ENCODE measurements around the gene GALNTL6. TPM values are rescaled to one million over a fixed set of nuclear protein-coding genes. Genes with fewer than 3 reads are reported as not detected.
A peak's percentile ranks its signal among the peaks of the same experiment; 100 is the strongest.

The GALNTL6 gene
- polyA plus RNA-seq, 4 donors: 0.30 to 0.45 (median 0.31) TPM; not detected in 1

- DNase-seq (no peak), FAIRE-seq (no peak)
- Histone ChIP-seq H3K27ac (ENCODE audit: low read depth in 1 of 3, low read length in 2 of 3) (no peak overlapping the region), H3K9me3 (ENCODE audit: control insufficient read depth in 2 of 2, insufficient read depth in 1 of 2, low read depth in 1 of 2, low read length in 1 of 2) (peaks cover 0 to 12% of the 10 kb centered on the region in 2 donors), H3K36me3 (ENCODE audit: control insufficient read depth in 3 of 3, insufficient read depth in 2 of 3, low read depth in 1 of 3, low read length in 3 of 3) (no peaks in the 10 kb centered on the region), H3K27me3 (ENCODE audit: control insufficient read depth in 3 of 3, insufficient read depth in 3 of 3, low read length in 3 of 3) (no peaks in the 10 kb centered on the region), H3K4me1 (ENCODE audit: control insufficient read depth in 3 of 3, insufficient read depth in 2 of 3, low read depth in 1 of 3, low read length in 2 of 3) (no peaks in the 10 kb centered on the region), H3K4me3 (ENCODE audit: low read depth in 1 of 3, low read length in 3 of 3) (no peak overlapping the region)
- WGBS, 3 donors: 77 to 91% (median 82%) methylated on average over 2 of the region's 2 CpGs
These were observed 1051.9 kb downstream of the GALNTL6 start for GRCh38 chr4:172865103-172865502.

DNA sequence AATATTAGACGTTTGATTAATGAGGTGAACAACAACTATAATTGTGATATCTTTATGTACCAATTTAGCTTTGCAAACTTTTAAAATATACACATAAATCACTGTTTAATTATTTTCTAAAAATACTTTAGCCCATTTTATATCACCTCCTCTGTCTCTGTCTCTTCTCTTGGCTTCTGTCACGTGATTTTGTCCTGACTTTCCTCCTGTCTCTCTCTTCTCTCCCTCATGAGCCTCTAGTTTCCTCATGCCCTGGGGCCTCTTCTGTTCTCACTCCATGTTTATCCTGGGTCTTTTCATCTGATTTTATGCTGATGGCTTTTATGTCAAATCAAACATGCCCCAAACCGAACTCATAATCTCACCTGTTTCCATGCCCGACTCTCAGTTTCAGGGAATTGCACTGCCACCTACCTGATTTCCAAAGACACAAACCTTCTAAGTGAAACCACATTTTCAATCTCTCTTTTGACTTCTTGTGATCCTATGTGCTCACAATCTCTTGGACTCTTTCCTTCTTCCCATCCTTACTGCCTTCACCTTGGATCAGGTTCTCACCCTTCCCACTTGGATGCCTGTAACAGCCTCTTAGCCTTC is 1052.4 kb downstream of the GALNTL6 start:
- no peaks in the 10 kb centered on the region for H3K36me3 ChIP-seq (ENCODE audit: control insufficient read depth in 3 of 3, insufficient read depth in 2 of 3, low read depth in 1 of 3, low read length in 3 of 3)
- H3K27me3 ChIP-seq (ENCODE audit: control insufficient read depth in 3 of 3, insufficient read depth in 3 of 3, low read length in 3 of 3): no peaks in the 10 kb centered on the region
- DNase-seq: no peak
- no peak for FAIRE-seq
- H3K27ac ChIP-seq (ENCODE audit: low read depth in 1 of 3, low read length in 2 of 3): no peak overlapping the region
- 76 to 83% (median 80%) methylated on average over 4 of the region's 4 CpGs for WGBS, 3 donors
- H3K9me3 ChIP-seq (ENCODE audit: control insufficient read depth in 2 of 2, insufficient read depth in 1 of 2, low read depth in 1 of 2, low read length in 1 of 2): peaks cover 0 to 12% of the 10 kb centered on the region in 2 donors
- H3K4me1 ChIP-seq (ENCODE audit: control insufficient read depth in 3 of 3, insufficient read depth in 2 of 3, low read depth in 1 of 3, low read length in 2 of 3): no peaks in the 10 kb centered on the region
- H3K4me3 ChIP-seq (ENCODE audit: low read depth in 1 of 3, low read length in 3 of 3): no peak overlapping the region

- Histone ChIP-seq H3K4me3 (ENCODE audit: low read depth in 1 of 3, low read length in 3 of 3) (no peak overlapping the region), H3K4me1 (ENCODE audit: control insufficient read depth in 3 of 3, insufficient read depth in 2 of 3, low read depth in 1 of 3, low read length in 2 of 3) (no peaks in the 10 kb centered on the region), H3K27me3 (ENCODE audit: control insufficient read depth in 3 of 3, insufficient read depth in 3 of 3, low read length in 3 of 3) (no peaks in the 10 kb centered on the region), H3K9me3 (ENCODE audit: control insufficient read depth in 2 of 2, insufficient read depth in 1 of 2, low read depth in 1 of 2, low read length in 1 of 2) (peaks cover 0 to 12% of the 10 kb centered on the region in 2 donors), H3K36me3 (ENCODE audit: control insufficient read depth in 3 of 3, insufficient read depth in 2 of 3, low read depth in 1 of 3, low read length in 3 of 3) (no peaks in the 10 kb centered on the region), H3K27ac (ENCODE audit: low read depth in 1 of 3, low read length in 2 of 3) (no peak overlapping the region)
- 55 to 68% (median 59%) methylated on average over 4 of the region's 4 CpGs for WGBS, 3 donors
- no peak for FAIRE-seq
- DNase-seq: peak; percentile 15 to 53
These were observed 1053.2 kb downstream of the GALNTL6 start for GRCh38 chr4:172866421-172866820.

DNA sequence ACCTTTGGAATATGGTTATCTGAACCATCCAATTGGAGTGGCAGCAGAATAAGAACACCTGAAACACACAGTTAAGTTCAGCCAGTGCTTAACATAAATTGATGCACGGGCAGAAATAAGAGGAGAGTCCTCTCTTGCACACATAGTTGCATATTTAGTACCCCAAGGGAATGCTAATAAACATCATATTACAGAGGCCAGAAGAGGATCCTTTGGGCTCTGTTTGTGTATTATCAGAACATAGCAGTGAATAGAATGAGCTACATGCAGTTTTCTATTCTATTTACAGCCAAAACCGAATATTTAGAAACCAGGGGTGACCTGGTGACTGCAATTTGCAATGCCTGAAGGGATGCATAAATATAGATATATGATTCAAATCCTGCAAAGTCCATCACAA is 1054.6 kb downstream of the GALNTL6 start:
- 73 to 83% (median 73%) methylated on average over 2 of the region's 2 CpGs for WGBS, 3 donors
- no peak for DNase-seq

DNA sequence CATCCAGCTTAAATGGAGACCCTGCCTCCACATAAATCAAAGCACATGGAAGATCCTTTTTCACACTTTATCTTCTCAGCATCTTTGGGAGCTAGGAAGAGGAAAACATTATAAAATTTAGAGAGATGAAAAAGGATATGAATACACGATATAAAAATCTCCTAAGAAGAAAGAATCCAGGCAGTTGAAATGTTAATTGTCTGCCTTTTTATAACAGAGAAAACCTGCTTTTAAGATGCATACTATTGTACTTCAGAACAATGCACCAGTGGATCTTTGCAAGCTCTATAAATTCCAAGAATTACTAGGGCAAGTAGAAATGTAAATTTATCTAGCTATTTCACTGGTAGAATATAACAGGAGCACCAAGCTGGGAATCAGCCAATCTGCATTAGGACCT is 1055.1 kb downstream of the GALNTL6 start:
- Histone ChIP-seq H3K4me3 (ENCODE audit: low read depth in 1 of 3, low read length in 3 of 3) (no peak overlapping the region), H3K4me1 (ENCODE audit: control insufficient read depth in 3 of 3, insufficient read depth in 2 of 3, low read depth in 1 of 3, low read length in 2 of 3) (no peaks in the 10 kb centered on the region), H3K27me3 (ENCODE audit: control insufficient read depth in 3 of 3, insufficient read depth in 3 of 3, low read length in 3 of 3) (no peaks in the 10 kb centered on the region), H3K9me3 (ENCODE audit: control insufficient read depth in 2 of 2, insufficient read depth in 1 of 2, low read depth in 1 of 2, low read length in 1 of 2) (peaks cover 0 to under 1% of the 10 kb centered on the region in 2 donors), H3K36me3 (ENCODE audit: control insufficient read depth in 3 of 3, insufficient read depth in 2 of 3, low read depth in 1 of 3, low read length in 3 of 3) (no peaks in the 10 kb centered on the region), H3K27ac (ENCODE audit: low read depth in 1 of 3, low read length in 2 of 3) (no peak overlapping the region)
- WGBS, 3 donors: 80 to 91% (median 81%) methylated on average over 1 of the region's 1 CpG
- FAIRE-seq (no peak), DNase-seq (no peak)

More for the DNA sequence above, 1054.6 kb downstream of the GALNTL6 start:
- H3K27me3 ChIP-seq (ENCODE audit: control insufficient read depth in 3 of 3, insufficient read depth in 3 of 3, low read length in 3 of 3): no peaks in the 10 kb centered on the region
- H3K27ac ChIP-seq (ENCODE audit: low read depth in 1 of 3, low read length in 2 of 3): no peak overlapping the region
- no peaks in the 10 kb centered on the region for H3K4me1 ChIP-seq (ENCODE audit: control insufficient read depth in 3 of 3, insufficient read depth in 2 of 3, low read depth in 1 of 3, low read length in 2 of 3)
- FAIRE-seq: no peak
- no peaks in the 10 kb centered on the region for H3K36me3 ChIP-seq (ENCODE audit: control insufficient read depth in 3 of 3, insufficient read depth in 2 of 3, low read depth in 1 of 3, low read length in 3 of 3)
- H3K9me3 ChIP-seq (ENCODE audit: control insufficient read depth in 2 of 2, insufficient read depth in 1 of 2, low read depth in 1 of 2, low read length in 1 of 2): peaks cover 0 to 5% of the 10 kb centered on the region in 2 donors
- no peak overlapping the region for H3K4me3 ChIP-seq (ENCODE audit: low read depth in 1 of 3, low read length in 3 of 3)

DNA sequence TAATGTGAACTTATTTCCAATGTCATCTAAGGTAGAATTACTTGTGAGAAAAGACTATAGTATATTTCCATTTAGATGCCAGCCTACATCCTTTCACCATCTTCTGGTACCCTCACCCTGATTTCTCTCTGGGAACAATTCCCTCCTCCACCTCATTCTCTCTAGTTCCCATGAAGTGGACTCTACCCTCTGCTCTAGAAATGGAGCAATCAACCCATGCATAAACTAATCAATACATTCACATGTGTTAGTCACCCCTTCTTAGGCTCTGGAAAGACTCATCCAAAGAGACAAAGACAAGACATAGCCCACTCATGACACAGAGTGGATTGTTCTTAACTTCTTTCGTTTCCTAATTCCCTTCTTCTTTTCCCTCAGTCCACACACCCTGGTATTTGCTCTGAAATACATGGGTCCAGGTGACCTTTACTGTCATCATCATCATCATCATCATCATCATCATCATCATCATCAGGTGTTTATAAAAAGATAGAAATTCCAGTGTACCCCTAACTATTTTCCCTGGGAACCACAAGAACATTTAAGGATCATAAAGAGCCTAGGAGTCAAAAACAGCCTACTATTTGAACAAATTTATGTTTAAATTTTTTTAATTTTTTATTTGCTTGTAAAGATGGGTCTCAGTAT is 1056.5 kb downstream of the GALNTL6 start:
- FAIRE-seq (no peak), DNase-seq (no peak)
- Histone ChIP-seq H3K9me3 (ENCODE audit: control insufficient read depth in 2 of 2, insufficient read depth in 1 of 2, low read depth in 1 of 2, low read length in 1 of 2) (no peaks in the 10 kb centered on the region), H3K27me3 (ENCODE audit: control insufficient read depth in 3 of 3, insufficient read depth in 3 of 3, low read length in 3 of 3) (no peaks in the 10 kb centered on the region), H3K36me3 (ENCODE audit: control insufficient read depth in 3 of 3, insufficient read depth in 2 of 3, low read depth in 1 of 3, low read length in 3 of 3) (no peaks in the 10 kb centered on the region), H3K4me3 (ENCODE audit: low read depth in 1 of 3, low read length in 3 of 3) (no peak overlapping the region), H3K27ac (ENCODE audit: low read depth in 1 of 3, low read length in 2 of 3) (no peak overlapping the region), H3K4me1 (ENCODE audit: control insufficient read depth in 3 of 3, insufficient read depth in 2 of 3, low read depth in 1 of 3, low read length in 2 of 3) (no peaks in the 10 kb centered on the region)
- 74 to 97% (median 86%) methylated on average over 1 of the region's 1 CpG for WGBS, 3 donors

GRCh38 chr4:172871381-172871780 is 1058.2 kb downstream of the GALNTL6 start:
- no peak for FAIRE-seq
- Histone ChIP-seq H3K27me3 (ENCODE audit: control insufficient read depth in 3 of 3, insufficient read depth in 3 of 3, low read length in 3 of 3) (no peaks in the 10 kb centered on the region), H3K27ac (ENCODE audit: low read depth in 1 of 3, low read length in 2 of 3) (no peak overlapping the region), H3K4me3 (ENCODE audit: low read depth in 1 of 3, low read length in 3 of 3) (no peak overlapping the region), H3K36me3 (ENCODE audit: control insufficient read depth in 3 of 3, insufficient read depth in 2 of 3, low read depth in 1 of 3, low read length in 3 of 3) (no peaks in the 10 kb centered on the region), H3K9me3 (ENCODE audit: control insufficient read depth in 2 of 2, insufficient read depth in 1 of 2, low read depth in 1 of 2, low read length in 1 of 2) (no peaks in the 10 kb centered on the region), H3K4me1 (ENCODE audit: control insufficient read depth in 3 of 3, insufficient read depth in 2 of 3, low read depth in 1 of 3, low read length in 2 of 3) (no peaks in the 10 kb centered on the region)
- DNase-seq: no peak

GRCh38 chr4:172874944-172875343 is 1061.7 kb downstream of the GALNTL6 start:
- WGBS, 3 donors: 82 to 96% (median 89%) methylated on average over 3 of the region's 3 CpGs
- no peak for DNase-seq

DNA sequence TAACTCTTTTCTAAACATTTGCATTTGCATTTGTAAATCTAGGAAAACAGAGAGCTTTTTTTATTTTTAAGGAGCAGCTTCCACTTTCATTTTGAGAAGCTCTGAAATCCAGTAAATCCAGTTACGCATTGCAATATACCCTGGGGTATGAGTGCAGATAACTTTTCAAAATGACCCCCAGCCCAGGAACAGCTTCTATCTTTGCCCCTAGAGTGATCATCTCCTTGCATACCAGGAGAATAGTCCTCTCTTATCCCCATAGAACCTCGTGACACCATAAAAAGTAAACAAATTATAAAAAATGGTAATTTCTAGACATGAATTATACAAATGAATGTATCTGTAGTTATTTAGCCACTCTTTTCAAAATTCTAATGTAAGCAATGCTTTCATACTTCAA is 1063.2 kb downstream of the GALNTL6 start:
- no peak for DNase-seq
- H3K9me3 ChIP-seq (ENCODE audit: control insufficient read depth in 2 of 2, insufficient read depth in 1 of 2, low read depth in 1 of 2, low read length in 1 of 2): no peaks in the 10 kb centered on the region
- H3K27ac ChIP-seq (ENCODE audit: low read depth in 1 of 3, low read length in 2 of 3): no peak overlapping the region
- H3K27me3 ChIP-seq (ENCODE audit: control insufficient read depth in 3 of 3, insufficient read depth in 3 of 3, low read length in 3 of 3): no peaks in the 10 kb centered on the region
- 20 to 64% (median 27%) methylated on average over 2 of the region's 2 CpGs for WGBS, 3 donors
- no peaks in the 10 kb centered on the region for H3K36me3 ChIP-seq (ENCODE audit: control insufficient read depth in 3 of 3, insufficient read depth in 2 of 3, low read depth in 1 of 3, low read length in 3 of 3)
- FAIRE-seq: no peak
- H3K4me3 ChIP-seq (ENCODE audit: low read depth in 1 of 3, low read length in 3 of 3): no peak overlapping the region
- H3K4me1 ChIP-seq (ENCODE audit: control insufficient read depth in 3 of 3, insufficient read depth in 2 of 3, low read depth in 1 of 3, low read length in 2 of 3): no peaks in the 10 kb centered on the region

More at GRCh38 chr4:172874944-172875343, 1061.7 kb downstream of the GALNTL6 start:
- H3K4me3 ChIP-seq (ENCODE audit: low read depth in 1 of 3, low read length in 3 of 3): no peak overlapping the region
- no peaks in the 10 kb centered on the region for H3K27me3 ChIP-seq (ENCODE audit: control insufficient read depth in 3 of 3, insufficient read depth in 3 of 3, low read length in 3 of 3)
- no peak overlapping the region for H3K27ac ChIP-seq (ENCODE audit: low read depth in 1 of 3, low read length in 2 of 3)
- H3K36me3 ChIP-seq (ENCODE audit: control insufficient read depth in 3 of 3, insufficient read depth in 2 of 3, low read depth in 1 of 3, low read length in 3 of 3): no peaks in the 10 kb centered on the region
- H3K9me3 ChIP-seq (ENCODE audit: control insufficient read depth in 2 of 2, insufficient read depth in 1 of 2, low read depth in 1 of 2, low read length in 1 of 2): no peaks in the 10 kb centered on the region
- no peaks in the 10 kb centered on the region for H3K4me1 ChIP-seq (ENCODE audit: control insufficient read depth in 3 of 3, insufficient read depth in 2 of 3, low read depth in 1 of 3, low read length in 2 of 3)
- FAIRE-seq: no peak

Measured in small intestine (tissue), 7 donors.